ENCODE results near the gene ADIPOR2. TPM values are rescaled to one million over a fixed set of nuclear protein-coding genes. Genes with fewer than 3 reads are reported as not detected.

Gene ADIPOR2
- polyA plus RNA-seq, 3 donors: 3.9 to 14.6 (median 6.2) TPM

DNA sequence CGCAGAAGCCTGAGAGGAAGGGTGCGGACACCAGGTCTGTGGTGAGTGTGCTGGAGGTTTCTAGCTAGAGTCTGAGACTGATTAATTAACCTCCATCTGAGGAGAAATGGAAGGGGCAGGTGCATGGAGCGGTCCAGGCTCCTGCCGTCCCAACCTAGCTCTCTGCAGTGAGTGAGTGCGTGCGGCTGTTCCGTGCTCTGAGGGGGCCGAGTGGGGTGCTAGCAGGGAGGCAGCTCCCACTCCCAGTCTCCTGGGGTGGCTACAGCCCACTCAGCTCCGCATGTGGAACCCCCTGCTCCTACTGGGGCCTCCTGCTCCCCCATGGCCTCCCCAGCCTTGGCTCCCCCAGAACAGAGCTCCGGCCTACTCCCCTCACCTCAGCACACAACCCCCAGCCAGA is 132.4 kb downstream of the ADIPOR2 start:
- peaks cover 10 to 36% of the 10 kb centered on the region in 2 donors for H3K27me3 ChIP-seq (ENCODE audit: control insufficient read depth in 2 of 2, insufficient read depth in 2 of 2, low read length in 2 of 2)
- H3K9me3 ChIP-seq (replicated peaks in 1 of 2; ENCODE audit: control insufficient read depth in 1 of 2, insufficient read depth in 1 of 2, low read length in 2 of 2): no peaks in the 10 kb centered on the region
- no peak overlapping the region for H3K4me3 ChIP-seq (replicated peaks in 1 of 3; ENCODE audit: low read depth in 2 of 3, low read length in 3 of 3)
- H3K79me2 ChIP-seq (ENCODE audit: insufficient read depth, low read length): no peaks in the 10 kb centered on the region
- H3K36me3 Mint-ChIP-seq: peaks cover 0 to 3% of the 10 kb centered on the region in 2 donors
- H3K4me1 ChIP-seq (ENCODE audit: control insufficient read depth in 1 of 2, insufficient read depth in 2 of 2, low read length in 2 of 2): peaks cover 0 to 5% of the 10 kb centered on the region in 2 donors
- no peak overlapping the region for H3K27ac Mint-ChIP-seq
- 93% methylated on average over 9 of the region's 10 CpGs for WGBS (ENCODE audit: insufficient coverage)
- TF ChIP-seq, protein P1, sequence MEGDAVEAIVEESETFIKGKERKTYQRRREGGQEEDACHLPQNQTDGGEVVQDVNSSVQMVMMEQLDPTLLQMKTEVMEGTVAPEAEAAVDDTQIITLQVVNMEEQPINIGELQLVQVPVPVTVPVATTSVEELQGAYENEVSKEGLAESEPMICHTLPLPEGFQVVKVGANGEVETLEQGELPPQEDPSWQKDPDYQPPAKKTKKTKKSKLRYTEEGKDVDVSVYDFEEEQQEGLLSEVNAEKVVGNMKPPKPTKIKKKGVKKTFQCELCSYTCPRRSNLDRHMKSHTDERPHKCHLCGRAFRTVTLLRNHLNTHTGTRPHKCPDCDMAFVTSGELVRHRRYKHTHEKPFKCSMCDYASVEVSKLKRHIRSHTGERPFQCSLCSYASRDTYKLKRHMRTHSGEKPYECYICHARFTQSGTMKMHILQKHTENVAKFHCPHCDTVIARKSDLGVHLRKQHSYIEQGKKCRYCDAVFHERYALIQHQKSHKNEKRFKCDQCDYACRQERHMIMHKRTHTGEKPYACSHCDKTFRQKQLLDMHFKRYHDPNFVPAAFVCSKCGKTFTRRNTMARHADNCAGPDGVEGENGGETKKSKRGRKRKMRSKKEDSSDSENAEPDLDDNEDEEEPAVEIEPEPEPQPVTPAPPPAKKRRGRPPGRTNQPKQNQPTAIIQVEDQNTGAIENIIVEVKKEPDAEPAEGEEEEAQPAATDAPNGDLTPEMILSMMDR (IDR thresholded peaks at IDR 0.05): no peak
- intact Hi-C loops (cut with micrococcal nuclease): no loop called here
- H3K27me3 Mint-ChIP-seq (ENCODE audit: low read depth in 3 of 3): peaks cover 35 to 38% (median 37%) of the 10 kb centered on the region in 3 donors
- H3K9ac ChIP-seq (ENCODE audit: insufficient read depth, low read length, poor library complexity, severe bottlenecking): no peak overlapping the region
- peaks cover 0 to 7% (median 2%) of the 10 kb centered on the region in 7 donors for H3K9me3 Mint-ChIP-seq
- no peaks in the 10 kb centered on the region for H3K36me3 ChIP-seq (replicated peaks in 1 of 2; ENCODE audit: control insufficient read depth in 1 of 2, insufficient read depth in 2 of 2, low read length in 2 of 2)
- H3K4me3 Mint-ChIP-seq: no peak overlapping the region
- no peaks in the 10 kb centered on the region for H4K20me1 ChIP-seq (ENCODE audit: insufficient read depth, low read length)
- H3K4me2 ChIP-seq (replicated peaks; ENCODE audit: extremely low read depth, low read length, poor library complexity, severe bottlenecking): no peak overlapping the region
- DNase-seq: no peak
- H3K4me1 Mint-ChIP-seq: peaks cover 12% of the 10 kb centered on the region
- no peak overlapping the region for H2AFZ ChIP-seq (ENCODE audit: insufficient read depth, low read depth, low read length, poor library complexity, severe bottlenecking)
- H3K27ac ChIP-seq (ENCODE audit: low read depth in 1 of 2, low read length in 2 of 2): no peak overlapping the region

DNA sequence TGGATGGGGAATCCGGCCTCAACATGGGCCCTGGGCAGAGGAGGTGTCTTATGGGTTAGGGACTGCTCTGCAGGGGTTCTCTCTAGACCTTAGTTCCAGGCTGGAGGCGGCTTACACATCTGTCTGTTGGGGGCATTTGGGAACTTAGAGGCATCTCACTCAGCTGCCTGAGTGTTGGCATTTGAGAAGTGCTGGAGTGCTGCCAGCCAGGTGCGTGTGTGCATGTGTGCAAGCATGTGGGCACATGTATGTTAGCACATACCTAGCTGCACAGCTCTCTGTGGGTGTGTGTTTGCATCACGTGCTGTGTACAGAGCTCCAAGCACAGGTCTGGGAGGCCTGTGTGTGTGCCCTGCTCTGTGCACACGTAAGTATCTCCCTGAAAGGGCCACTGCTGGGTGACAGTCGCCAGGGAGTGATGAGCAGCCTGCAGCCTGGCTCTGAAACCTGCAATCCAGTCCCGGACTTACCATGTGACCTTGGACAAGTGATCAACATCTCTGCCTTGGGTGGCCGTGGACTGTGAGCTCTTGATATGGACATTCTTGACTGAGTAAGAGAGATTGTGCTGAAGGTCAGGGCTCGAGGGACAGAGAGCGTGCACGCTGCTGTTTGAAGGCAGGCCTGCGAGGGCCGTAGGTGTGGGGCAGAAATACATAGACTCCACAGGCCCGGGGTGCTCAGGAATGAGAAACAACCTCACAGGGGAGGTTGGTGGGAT is 134.7 kb downstream of the ADIPOR2 start:
- H2AFZ ChIP-seq (ENCODE audit: insufficient read depth, low read depth, low read length, poor library complexity, severe bottlenecking): no peak overlapping the region
- Mint-ChIP-seq H3K27ac (no peak overlapping the region), H3K36me3 (peaks cover 0 to 3% of the 10 kb centered on the region in 2 donors), H3K27me3 (ENCODE audit: low read depth in 3 of 3) (peaks cover 23 to 31% (median 28%) of the 10 kb centered on the region in 3 donors), H3K9me3 (peaks cover 0 to 4% (median 0%) of the 10 kb centered on the region in 7 donors), H3K4me1 (peaks cover 4% of the 10 kb centered on the region), H3K4me3 (no peak overlapping the region)
- H3K27me3 ChIP-seq (ENCODE audit: control insufficient read depth in 2 of 2, insufficient read depth in 2 of 2, low read length in 2 of 2): peaks cover 0 to 28% of the 10 kb centered on the region in 2 donors
- no peak overlapping the region for H3K4me3 ChIP-seq (replicated peaks in 1 of 3; ENCODE audit: low read depth in 2 of 3, low read length in 3 of 3)
- no peak overlapping the region for H3K9ac ChIP-seq (ENCODE audit: insufficient read depth, low read length, poor library complexity, severe bottlenecking)
- 89% methylated on average over 10 of the region's 14 CpGs for WGBS (ENCODE audit: insufficient coverage)
- H3K27ac ChIP-seq (ENCODE audit: low read depth in 1 of 2, low read length in 2 of 2): no peak overlapping the region
- intact Hi-C loops (cut with micrococcal nuclease): no loop called here
- no peaks in the 10 kb centered on the region for H3K9me3 ChIP-seq (replicated peaks in 1 of 2; ENCODE audit: control insufficient read depth in 1 of 2, insufficient read depth in 1 of 2, low read length in 2 of 2)
- DNase-seq: no peak
- no peaks in the 10 kb centered on the region for H3K79me2 ChIP-seq (ENCODE audit: insufficient read depth, low read length)
- H3K36me3 ChIP-seq (replicated peaks in 1 of 2; ENCODE audit: control insufficient read depth in 1 of 2, insufficient read depth in 2 of 2, low read length in 2 of 2): no peaks in the 10 kb centered on the region
- no peaks in the 10 kb centered on the region for H4K20me1 ChIP-seq (ENCODE audit: insufficient read depth, low read length)
- TF ChIP-seq, protein P1 (IDR thresholded peaks at IDR 0.05): no peak
- H3K4me1 ChIP-seq (ENCODE audit: control insufficient read depth in 1 of 2, insufficient read depth in 2 of 2, low read length in 2 of 2): no peaks in the 10 kb centered on the region
- H3K4me2 ChIP-seq (replicated peaks; ENCODE audit: extremely low read depth, low read length, poor library complexity, severe bottlenecking): no peak overlapping the region
